ENCODE results near the gene ZNF398. TPM values are rescaled to one million over a fixed set of nuclear protein-coding genes. Genes with fewer than 3 reads are reported as not detected.

The ZNF398 gene
- total RNA-seq, 1 experiment from 2014 or later = 62.1 TPM

DNA sequence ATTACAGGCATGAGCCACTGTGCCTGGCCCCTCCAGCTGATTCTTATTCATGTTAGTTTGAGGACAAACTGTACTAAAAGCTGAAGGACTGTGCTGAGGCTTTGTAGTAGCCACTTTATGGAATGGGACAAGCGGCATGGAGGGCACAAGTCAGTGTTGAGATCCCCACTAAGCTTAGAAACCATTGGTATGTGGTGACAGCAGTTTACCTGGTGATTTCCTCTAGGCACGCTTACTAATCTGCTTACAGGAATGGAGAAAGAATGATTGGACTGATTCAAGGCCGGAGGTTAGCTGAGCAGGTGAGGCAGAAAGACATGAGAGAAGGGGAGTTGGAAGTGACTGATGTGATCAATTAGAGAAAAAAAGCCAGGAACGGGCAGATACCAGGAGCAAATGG is 3.7 kb downstream of the ZNF398 start:
- no peaks in the 10 kb centered on the region; the same call in 1 of the 2 replicates for H3K4me1 ChIP-seq (ENCODE audit: insufficient read depth, low read length)
- peaks cover 59% of the 10 kb centered on the region for H3K79me2 ChIP-seq (ENCODE audit: insufficient read depth, low read length)
- peaks cover 9% of the 10 kb centered on the region for H3K23me2 ChIP-seq (ENCODE audit: insufficient read length, low read depth, low read length, poor library complexity, severe bottlenecking)
- no peak for DNase-seq
- H3K79me1 ChIP-seq (ENCODE audit: insufficient read depth, low read depth, low read length, poor library complexity, severe bottlenecking) = peaks cover 6% of the 10 kb centered on the region
- no peak overlapping the region for H2BK120ac ChIP-seq (ENCODE audit: low read depth, low read length, poor library complexity, severe bottlenecking)
- H3K18ac ChIP-seq (ENCODE audit: insufficient read length, low read depth, low read length) = no peak overlapping the region
- no peak overlapping the region for H2BK20ac ChIP-seq (ENCODE audit: low read depth, low read length, poor library complexity, severe bottlenecking)
- Mint-ChIP-seq H3K9me3 (no peaks in the 10 kb centered on the region), H3K4me1 (peaks cover 17 to 27% of the 10 kb centered on the region in 2 experiments), H3K4me3 (peak overlapping the region in 1 of 2 experiments; percentile 11; a peak in 1 of 5 replicates), H3K27ac (peak overlapping the region; percentile 10 to 78 (median 29); a peak in 6 of 7 replicates), H3K27me3 (ENCODE audit: low read depth) (no peaks in the 10 kb centered on the region), H3K36me3 (ENCODE audit: insufficient read depth in 1 of 3, low read depth in 3 of 3) (peaks cover 30 to 57% (median 39%) of the 10 kb centered on the region in 3 experiments)
- H3K14ac ChIP-seq (ENCODE audit: insufficient read depth, low read length) = no peak overlapping the region
- no peaks in the 10 kb centered on the region for H4K20me1 ChIP-seq (ENCODE audit: control insufficient read depth, insufficient read depth, insufficient read length)
- WGBS (ENCODE audit: extremely low coverage, insufficient read length, low lambda C conversion rate) = no CpG with 5 or more reads among the region's 4 CpGs
- no peak overlapping the region for H3K56ac ChIP-seq (ENCODE audit: insufficient read length, low read depth, low read length)
- H3K27me3 ChIP-seq (ENCODE audit: insufficient read depth, low read length) = no peaks in the 10 kb centered on the region
- H3T11ph ChIP-seq (ENCODE audit: low read length) = no peak overlapping the region
- no peak overlapping the region for H2AFZ ChIP-seq (ENCODE audit: low read length)
- no peak overlapping the region for H3K4me2 ChIP-seq (ENCODE audit: insufficient read depth, insufficient read length, low read length)
- no peak overlapping the region for H4K8ac ChIP-seq (replicated peaks; ENCODE audit: insufficient read length, low read depth, low read length)
- no peak overlapping the region for H3K23ac ChIP-seq (ENCODE audit: insufficient read length, low read depth, low read length)
- no peak overlapping the region for H2AK5ac ChIP-seq (ENCODE audit: insufficient read length, low read length)
- H2BK5ac ChIP-seq (ENCODE audit: insufficient read length, low read length) = no peak overlapping the region
- no peak overlapping the region for H4K5ac ChIP-seq (ENCODE audit: insufficient read length, low read depth, low read length)
- no peak overlapping the region for H3K27ac ChIP-seq (ENCODE audit: insufficient read length, low read depth, low read length)
- TF ChIP-seq, protein P1, sequence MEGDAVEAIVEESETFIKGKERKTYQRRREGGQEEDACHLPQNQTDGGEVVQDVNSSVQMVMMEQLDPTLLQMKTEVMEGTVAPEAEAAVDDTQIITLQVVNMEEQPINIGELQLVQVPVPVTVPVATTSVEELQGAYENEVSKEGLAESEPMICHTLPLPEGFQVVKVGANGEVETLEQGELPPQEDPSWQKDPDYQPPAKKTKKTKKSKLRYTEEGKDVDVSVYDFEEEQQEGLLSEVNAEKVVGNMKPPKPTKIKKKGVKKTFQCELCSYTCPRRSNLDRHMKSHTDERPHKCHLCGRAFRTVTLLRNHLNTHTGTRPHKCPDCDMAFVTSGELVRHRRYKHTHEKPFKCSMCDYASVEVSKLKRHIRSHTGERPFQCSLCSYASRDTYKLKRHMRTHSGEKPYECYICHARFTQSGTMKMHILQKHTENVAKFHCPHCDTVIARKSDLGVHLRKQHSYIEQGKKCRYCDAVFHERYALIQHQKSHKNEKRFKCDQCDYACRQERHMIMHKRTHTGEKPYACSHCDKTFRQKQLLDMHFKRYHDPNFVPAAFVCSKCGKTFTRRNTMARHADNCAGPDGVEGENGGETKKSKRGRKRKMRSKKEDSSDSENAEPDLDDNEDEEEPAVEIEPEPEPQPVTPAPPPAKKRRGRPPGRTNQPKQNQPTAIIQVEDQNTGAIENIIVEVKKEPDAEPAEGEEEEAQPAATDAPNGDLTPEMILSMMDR (conservative IDR thresholded peaks at IDR 0.05) = no peak
- no peak overlapping the region for H3K4ac ChIP-seq (ENCODE audit: low read depth, low read length)
- H2BK12ac ChIP-seq (ENCODE audit: insufficient read length, low read depth, low read length) = no peak overlapping the region
- H3K9ac ChIP-seq (ENCODE audit: extremely low read depth, insufficient read length, low read length) = no peak overlapping the region
- no peak overlapping the region for H2BK15ac ChIP-seq (ENCODE audit: low read depth, low read length)
- no peak overlapping the region for H4K91ac ChIP-seq (ENCODE audit: insufficient read length, low read depth, low read length)
- no peaks in the 10 kb centered on the region for H3K9me3 ChIP-seq (ENCODE audit: control insufficient read depth, low read depth, low read length)

Data from H9 (cell line).